ENCODE data around the gene GRK5.

Gene GRK5

DNA sequence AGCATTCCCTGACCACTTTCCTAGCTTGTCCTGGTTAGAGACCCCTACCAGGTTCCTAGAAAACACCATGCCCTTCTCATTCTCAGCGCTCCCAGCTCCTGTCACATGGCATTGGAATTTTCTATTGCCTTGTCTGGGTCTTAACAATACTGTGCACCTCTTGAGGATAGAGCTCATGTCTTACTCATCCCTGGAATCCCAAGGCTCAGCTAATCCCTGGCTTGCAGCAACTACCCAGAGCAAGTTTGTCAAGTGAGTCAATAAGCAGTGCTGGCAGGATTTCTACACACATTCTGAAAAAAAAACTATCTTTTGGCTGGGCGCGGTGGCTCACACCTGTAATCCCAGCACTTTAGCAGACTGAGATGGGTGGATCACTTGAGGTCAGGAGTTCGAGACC, 17.0 kb upstream of the GRK5 start:
- Histone ChIP-seq H3K4me1 (ENCODE audit: control insufficient read depth in 1 of 2, insufficient read depth in 1 of 2, low read depth in 1 of 2, low read length in 1 of 2) (peaks cover 8 to 10% of the 10 kb centered on the region in 2 experiments), H3K27me3 (no peaks in the 10 kb centered on the region), H3K9me3 (no peaks in the 10 kb centered on the region), H3K27ac (no peak overlapping the region), H3K4me3 (ENCODE audit: low read depth in 1 of 2, low read length in 1 of 2) (no peak overlapping the region), H3K36me3 (no peaks in the 10 kb centered on the region)
- TF ChIP-seq, protein P1, sequence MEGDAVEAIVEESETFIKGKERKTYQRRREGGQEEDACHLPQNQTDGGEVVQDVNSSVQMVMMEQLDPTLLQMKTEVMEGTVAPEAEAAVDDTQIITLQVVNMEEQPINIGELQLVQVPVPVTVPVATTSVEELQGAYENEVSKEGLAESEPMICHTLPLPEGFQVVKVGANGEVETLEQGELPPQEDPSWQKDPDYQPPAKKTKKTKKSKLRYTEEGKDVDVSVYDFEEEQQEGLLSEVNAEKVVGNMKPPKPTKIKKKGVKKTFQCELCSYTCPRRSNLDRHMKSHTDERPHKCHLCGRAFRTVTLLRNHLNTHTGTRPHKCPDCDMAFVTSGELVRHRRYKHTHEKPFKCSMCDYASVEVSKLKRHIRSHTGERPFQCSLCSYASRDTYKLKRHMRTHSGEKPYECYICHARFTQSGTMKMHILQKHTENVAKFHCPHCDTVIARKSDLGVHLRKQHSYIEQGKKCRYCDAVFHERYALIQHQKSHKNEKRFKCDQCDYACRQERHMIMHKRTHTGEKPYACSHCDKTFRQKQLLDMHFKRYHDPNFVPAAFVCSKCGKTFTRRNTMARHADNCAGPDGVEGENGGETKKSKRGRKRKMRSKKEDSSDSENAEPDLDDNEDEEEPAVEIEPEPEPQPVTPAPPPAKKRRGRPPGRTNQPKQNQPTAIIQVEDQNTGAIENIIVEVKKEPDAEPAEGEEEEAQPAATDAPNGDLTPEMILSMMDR (IDR thresholded peaks at IDR 0.05) = no peak

DNA sequence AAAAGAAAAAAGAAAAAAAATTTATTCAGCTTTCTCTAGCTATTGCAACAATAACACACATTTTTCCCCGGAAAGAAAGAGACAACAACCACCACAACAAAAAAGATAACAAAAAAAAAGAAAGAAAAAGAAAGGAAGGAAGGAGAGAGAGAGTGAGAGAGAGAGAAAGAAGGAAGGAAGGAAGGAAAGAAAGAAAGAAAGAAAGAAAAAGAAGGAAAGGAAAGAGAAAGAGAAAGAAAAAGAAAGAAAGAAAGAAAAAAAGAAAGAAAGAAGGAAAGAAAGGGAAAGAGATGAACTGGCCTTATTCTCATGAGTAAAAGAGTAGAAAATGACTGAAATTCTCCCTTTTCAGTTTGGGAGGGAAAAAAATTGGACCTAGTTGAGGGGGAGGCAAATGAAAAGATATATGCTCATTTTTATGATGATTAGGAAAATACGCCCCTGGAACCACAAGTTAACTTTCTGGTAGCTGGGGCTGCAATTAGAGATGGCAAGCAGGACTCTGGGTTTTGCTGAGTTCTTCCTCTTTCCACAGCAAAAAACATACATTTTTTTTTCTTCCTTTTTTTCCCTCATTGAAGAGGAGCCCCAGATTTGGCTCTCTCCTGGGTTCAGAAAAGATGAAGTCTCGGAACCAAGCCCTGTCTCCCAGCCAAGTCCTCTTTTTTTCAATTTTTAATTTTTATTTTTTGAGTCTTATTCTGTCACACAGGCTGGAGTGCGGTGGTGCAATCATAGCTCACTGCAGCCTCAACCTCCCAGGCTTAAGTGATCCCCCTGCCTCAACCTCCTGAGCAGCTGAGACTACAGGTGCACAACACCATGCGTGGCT, 16.2 kb upstream of the GRK5 start:
- H3K27ac ChIP-seq = no peak overlapping the region
- H3K9me3 ChIP-seq = no peaks in the 10 kb centered on the region
- H3K36me3 ChIP-seq = no peaks in the 10 kb centered on the region
- TF ChIP-seq, protein P1 (IDR thresholded peaks at IDR 0.05) = no peak
- peaks cover 8 to 10% of the 10 kb centered on the region in 2 experiments for H3K4me1 ChIP-seq (ENCODE audit: control insufficient read depth in 1 of 2, insufficient read depth in 1 of 2, low read depth in 1 of 2, low read length in 1 of 2)
- no peaks in the 10 kb centered on the region for H3K27me3 ChIP-seq
- no peak overlapping the region for H3K4me3 ChIP-seq (ENCODE audit: low read depth in 1 of 2, low read length in 1 of 2)

DNA sequence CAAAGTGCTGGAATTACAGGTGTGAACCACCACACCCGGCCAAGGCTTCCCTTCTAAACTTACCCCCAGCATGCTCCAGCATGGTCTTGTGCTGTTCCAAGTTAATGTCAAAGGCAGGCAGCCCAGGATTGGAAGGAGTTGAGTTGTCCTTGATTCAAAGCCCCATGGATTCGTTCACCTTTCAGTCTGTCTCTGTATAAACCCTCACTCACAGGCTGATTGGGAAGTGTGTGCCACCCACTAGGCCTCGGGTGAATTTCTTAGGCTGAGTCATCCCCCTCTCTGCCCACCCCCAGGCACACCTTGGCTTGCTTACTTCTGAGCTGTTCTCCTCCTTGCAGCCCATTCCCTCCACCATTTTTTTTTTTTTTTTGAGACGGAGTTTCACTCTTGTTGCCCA, 15.5 kb upstream of the GRK5 start:
- H3K27me3 ChIP-seq = no peaks in the 10 kb centered on the region
- H3K36me3 ChIP-seq = no peaks in the 10 kb centered on the region
- H3K4me3 ChIP-seq (ENCODE audit: low read depth in 1 of 2, low read length in 1 of 2) = no peak overlapping the region
- H3K27ac ChIP-seq = no peak overlapping the region
- H3K9me3 ChIP-seq = no peaks in the 10 kb centered on the region
- TF ChIP-seq, protein P1 (IDR thresholded peaks at IDR 0.05) = no peak
- peaks cover 8 to 10% of the 10 kb centered on the region in 2 experiments for H3K4me1 ChIP-seq (ENCODE audit: control insufficient read depth in 1 of 2, insufficient read depth in 1 of 2, low read depth in 1 of 2, low read length in 1 of 2)

DNA sequence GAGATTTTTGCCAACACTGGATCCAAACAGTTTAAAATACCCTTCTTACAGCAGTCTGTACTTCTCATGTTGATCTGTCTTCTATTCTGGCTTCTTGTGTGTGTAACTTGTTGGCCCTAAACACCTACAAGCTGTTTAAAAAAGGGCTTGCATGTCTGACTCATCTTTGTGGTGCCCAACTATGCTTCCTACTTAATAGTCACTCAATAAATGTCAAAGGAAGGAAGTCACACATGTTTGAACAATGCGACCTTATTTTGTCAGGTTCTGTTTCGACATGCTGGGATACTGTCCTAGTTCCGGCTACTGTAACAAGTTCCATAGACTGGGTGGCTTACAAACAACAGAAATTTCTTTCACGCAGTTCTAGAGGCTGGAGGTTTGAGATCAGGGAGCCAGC, 9.4 kb upstream of the GRK5 start:
- TF ChIP-seq, protein P1 (IDR thresholded peaks at IDR 0.05) = no peak
- Histone ChIP-seq H3K4me1 (ENCODE audit: control insufficient read depth in 1 of 2, insufficient read depth in 1 of 2, low read depth in 1 of 2, low read length in 1 of 2) (peaks cover 12 to 22% of the 10 kb centered on the region in 2 experiments), H3K4me3 (ENCODE audit: low read depth in 1 of 2, low read length in 1 of 2) (no peak overlapping the region), H3K27me3 (no peaks in the 10 kb centered on the region), H3K36me3 (no peaks in the 10 kb centered on the region), H3K9me3 (no peaks in the 10 kb centered on the region), H3K27ac (peak overlapping the region; percentile 50)

DNA sequence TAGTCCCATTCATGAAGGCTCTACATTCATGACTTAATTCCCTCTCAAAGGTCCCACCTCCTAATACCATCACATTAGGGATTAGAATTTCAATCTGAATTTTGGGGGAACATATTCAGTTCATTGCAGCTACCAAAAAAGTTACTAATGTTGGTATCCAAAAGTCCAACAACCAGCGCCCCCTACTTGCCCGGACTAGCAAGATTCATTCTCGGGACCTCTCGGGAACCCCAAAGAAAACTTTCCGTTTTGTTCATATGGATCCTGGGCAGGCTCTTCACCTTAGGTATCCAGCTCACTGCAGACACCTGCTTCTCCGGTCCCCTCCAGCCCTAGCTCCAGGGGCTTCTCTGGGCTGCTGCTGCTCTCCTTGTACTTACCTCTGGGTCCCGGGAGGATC, 8.9 kb upstream of the GRK5 start:
- no peaks in the 10 kb centered on the region for H3K36me3 ChIP-seq
- H3K4me3 ChIP-seq (ENCODE audit: low read depth in 1 of 2, low read length in 1 of 2) = no peak overlapping the region
- no peaks in the 10 kb centered on the region for H3K9me3 ChIP-seq
- H3K27me3 ChIP-seq = no peaks in the 10 kb centered on the region
- TF ChIP-seq, protein P1 (IDR thresholded peaks at IDR 0.05) = no peak
- peak overlapping the region; percentile 50 for H3K27ac ChIP-seq
- peaks cover 12 to 22% of the 10 kb centered on the region in 2 experiments for H3K4me1 ChIP-seq (ENCODE audit: control insufficient read depth in 1 of 2, insufficient read depth in 1 of 2, low read depth in 1 of 2, low read length in 1 of 2)

Data from neutrophil (primary cell).